ENCODE data around the gene ZNF385D.

The ZNF385D gene

GRCh38 chr3:21752749-21753347 lies 1.8 kb upstream of the ZNF385D start:
- in situ Hi-C loops (cut with HindIII; ENCODE audit: low sequenced_read_pairs), result no loop called here
- TF ChIP-seq CTCF (IDR thresholded peaks at IDR 0.05; ENCODE audit: low read depth, low read length, missing control alignments), result peak; percentile 74
- DNase-seq (ENCODE audit: low read depth), result peak; percentile 39
- no peak overlapping the region for H3K4me3 ChIP-seq (ENCODE audit: low read depth, low read length)

- TF ChIP-seq CTCF (IDR thresholded peaks at IDR 0.05; ENCODE audit: low read depth, low read length, missing control alignments), result no peak
- no peak for DNase-seq (ENCODE audit: low read depth)
- in situ Hi-C loops (cut with HindIII; ENCODE audit: low sequenced_read_pairs), result no loop called here
- H3K4me3 ChIP-seq (ENCODE audit: low read depth, low read length), result no peak overlapping the region
Measured at GRCh38 chr3:21751886-21752285, 876 bp upstream of the ZNF385D start.

- no peak for TF ChIP-seq CTCF (IDR thresholded peaks at IDR 0.05; ENCODE audit: low read depth, low read length, missing control alignments)
- DNase-seq (ENCODE audit: low read depth), result no peak
- in situ Hi-C loops (cut with HindIII; ENCODE audit: low sequenced_read_pairs), result no loop called here
- H3K4me3 ChIP-seq (ENCODE audit: low read depth, low read length), result peak overlapping the region; percentile 76
Measured at GRCh38 chr3:21750080-21750696, 822 bp downstream of the ZNF385D start.

- TF ChIP-seq CTCF (IDR thresholded peaks at IDR 0.05; ENCODE audit: low read depth, low read length, missing control alignments), result no peak
- no peak for DNase-seq (ENCODE audit: low read depth)
- H3K4me3 ChIP-seq (ENCODE audit: low read depth, low read length), result peak overlapping the region; percentile 76
- in situ Hi-C loops (cut with HindIII; ENCODE audit: low sequenced_read_pairs), result no loop called here
Measured at GRCh38 chr3:21747966-21748555, 2.9 kb downstream of the ZNF385D start.

- no peak for TF ChIP-seq CTCF (IDR thresholded peaks at IDR 0.05; ENCODE audit: low read depth, low read length, missing control alignments)
- DNase-seq (ENCODE audit: low read depth), result no peak
- in situ Hi-C loops (cut with HindIII; ENCODE audit: low sequenced_read_pairs), result no loop called here
- H3K4me3 ChIP-seq (ENCODE audit: low read depth, low read length), result peak overlapping the region; percentile 14
Measured at GRCh38 chr3:21747376-21747775, 3.6 kb downstream of the ZNF385D start.

GRCh38 chr3:21745966-21746365 lies 5.0 kb downstream of the ZNF385D start:
- no peak overlapping the region for H3K4me3 ChIP-seq (ENCODE audit: low read depth, low read length)
- DNase-seq (ENCODE audit: low read depth), result no peak
- in situ Hi-C loops (cut with HindIII; ENCODE audit: low sequenced_read_pairs), result no loop called here
- TF ChIP-seq CTCF (IDR thresholded peaks at IDR 0.05; ENCODE audit: low read depth, low read length, missing control alignments), result no peak

All from astrocyte of the cerebellum (primary cell).